Measurements from ENCODE around the gene SAXO2. TPM values are rescaled to one million over a fixed set of nuclear protein-coding genes. Genes with fewer than 3 reads are reported as not detected.
A peak's percentile ranks its signal among the peaks of the same experiment; 100 is the strongest.
"Not testable (repeated sequence)": the region's sequence is repeated elsewhere in the genome, so short reads cannot be mapped to it uniquely, and the experiment has no call there.

The SAXO2 gene
- total RNA-seq, 4 donors from 2014 or later: 2.0 to 2.2 TPM; not detected in 2

DNA sequence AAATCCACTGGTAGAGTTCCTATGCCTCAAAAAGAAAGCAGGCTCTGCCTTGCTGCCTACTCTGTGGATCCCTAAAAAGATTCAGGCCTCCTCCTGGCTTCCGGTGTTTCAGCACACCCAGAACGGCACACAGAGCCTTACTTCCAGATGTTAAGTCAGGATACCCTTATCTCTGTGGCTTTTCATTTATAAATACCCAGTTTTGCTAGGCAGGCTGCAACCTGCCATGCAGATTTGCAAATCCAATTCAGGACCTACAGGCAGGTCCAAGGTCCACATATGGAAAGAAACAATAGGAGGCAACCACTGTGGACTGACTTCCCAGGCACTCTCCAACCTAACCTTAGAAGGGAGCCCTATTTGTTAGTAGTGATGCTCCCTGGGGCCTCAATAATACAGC, 30.8 kb upstream of the SAXO2 start:
- intact Hi-C loops (cut with DNase I; ENCODE audit: low total_unique reads): no loop called here
- H3K36me3 ChIP-seq: peaks cover 0 to 10% of the 10 kb centered on the region in 2 donors
- H3K4me3 ChIP-seq: no peak overlapping the region
- no peaks in the 10 kb centered on the region for H3K9me3 ChIP-seq
- no peak for TF ChIP-seq POLR2A (IDR thresholded peaks at IDR 0.05)
- TF ChIP-seq, protein P1, sequence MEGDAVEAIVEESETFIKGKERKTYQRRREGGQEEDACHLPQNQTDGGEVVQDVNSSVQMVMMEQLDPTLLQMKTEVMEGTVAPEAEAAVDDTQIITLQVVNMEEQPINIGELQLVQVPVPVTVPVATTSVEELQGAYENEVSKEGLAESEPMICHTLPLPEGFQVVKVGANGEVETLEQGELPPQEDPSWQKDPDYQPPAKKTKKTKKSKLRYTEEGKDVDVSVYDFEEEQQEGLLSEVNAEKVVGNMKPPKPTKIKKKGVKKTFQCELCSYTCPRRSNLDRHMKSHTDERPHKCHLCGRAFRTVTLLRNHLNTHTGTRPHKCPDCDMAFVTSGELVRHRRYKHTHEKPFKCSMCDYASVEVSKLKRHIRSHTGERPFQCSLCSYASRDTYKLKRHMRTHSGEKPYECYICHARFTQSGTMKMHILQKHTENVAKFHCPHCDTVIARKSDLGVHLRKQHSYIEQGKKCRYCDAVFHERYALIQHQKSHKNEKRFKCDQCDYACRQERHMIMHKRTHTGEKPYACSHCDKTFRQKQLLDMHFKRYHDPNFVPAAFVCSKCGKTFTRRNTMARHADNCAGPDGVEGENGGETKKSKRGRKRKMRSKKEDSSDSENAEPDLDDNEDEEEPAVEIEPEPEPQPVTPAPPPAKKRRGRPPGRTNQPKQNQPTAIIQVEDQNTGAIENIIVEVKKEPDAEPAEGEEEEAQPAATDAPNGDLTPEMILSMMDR (IDR thresholded peaks at IDR 0.05 in 4 of 5, conservative IDR thresholded peaks at IDR 0.05 in 1 of 5): no peak
- ATAC-seq (no peak), DNase-seq (no peak)
- no peaks in the 10 kb centered on the region for H3K27me3 ChIP-seq
- no peak overlapping the region for H3K27ac ChIP-seq
- in situ Hi-C loops (cut with MboI; ENCODE audit: low sequenced_read_pairs in 4 of 4): no loop called here
- H3K4me1 ChIP-seq: no peaks in the 10 kb centered on the region

DNA sequence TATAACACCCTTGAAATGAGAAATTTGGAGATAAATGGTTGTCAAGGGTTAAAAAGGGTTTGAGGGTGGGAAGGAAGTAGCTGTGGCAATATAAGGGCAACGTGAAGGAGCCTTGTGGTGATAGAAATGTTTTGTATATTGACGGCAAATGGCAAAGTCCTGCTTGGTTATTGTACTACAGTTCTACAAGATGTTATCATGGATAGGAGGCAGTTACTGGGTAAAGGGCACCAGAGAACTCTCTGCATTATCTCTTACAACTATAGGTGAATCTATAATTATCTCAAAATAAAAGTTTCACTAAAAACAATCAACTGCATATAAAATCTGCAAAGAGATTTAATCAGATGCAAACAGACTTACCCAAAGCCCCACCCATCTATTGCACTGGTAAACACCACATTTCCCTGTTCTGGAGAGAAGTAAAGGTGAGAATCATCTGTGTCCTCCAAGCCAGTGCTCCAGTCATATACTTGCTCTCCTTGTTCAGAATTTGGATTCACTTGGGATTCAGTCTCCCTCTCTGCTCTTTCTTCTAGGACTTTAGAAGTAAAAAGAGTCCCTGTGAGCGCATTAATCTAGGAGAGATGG, 24.6 kb upstream of the SAXO2 start:
- H3K4me3 ChIP-seq; H3K4me1 ChIP-seq; DNase-seq; H3K27me3 ChIP-seq; ATAC-seq; H3K9me3 ChIP-seq; in situ Hi-C loops (cut with MboI; ENCODE audit: low sequenced_read_pairs in 4 of 4); H3K27ac ChIP-seq; intact Hi-C loops (cut with DNase I; ENCODE audit: low total_unique reads): not testable (repeated sequence)
- H3K36me3 ChIP-seq: peaks cover 0 to 22% of the 10 kb centered on the region in 2 donors

DNA sequence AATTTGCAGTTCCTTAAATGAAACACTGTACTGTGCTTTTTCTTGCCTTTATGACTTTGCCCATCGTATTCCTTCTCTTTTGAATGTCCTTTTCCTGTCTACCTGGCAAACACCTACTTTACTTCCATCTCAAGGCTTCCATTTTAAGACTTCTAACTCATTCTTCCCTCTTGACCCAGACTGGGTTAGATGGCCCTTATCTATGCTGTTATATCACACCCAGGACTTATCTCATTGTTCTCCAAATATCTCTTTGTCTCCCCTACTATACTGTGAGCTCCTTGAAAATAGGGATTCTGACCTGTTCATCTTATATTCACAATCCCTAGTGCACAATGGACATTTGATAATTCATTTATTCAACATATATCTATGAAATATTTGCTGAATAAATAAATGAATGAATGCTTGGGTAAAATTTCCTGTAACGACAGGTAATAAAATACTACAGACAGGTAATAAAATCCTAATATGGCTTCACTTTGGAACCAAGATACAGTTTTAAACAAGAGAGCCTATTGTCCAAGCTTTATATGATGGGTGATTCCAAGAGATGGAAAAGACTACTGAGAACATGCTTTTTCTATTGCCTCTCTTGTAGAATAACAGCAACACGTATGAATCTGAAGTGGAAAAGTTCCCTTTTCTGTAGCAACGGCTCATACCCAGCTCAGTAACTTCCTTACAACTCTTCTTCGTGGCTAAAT, 22.8 kb upstream of the SAXO2 start:
- H3K9me3 ChIP-seq: no peaks in the 10 kb centered on the region
- intact Hi-C loops (cut with DNase I; ENCODE audit: low total_unique reads) (no loop called here), in situ Hi-C loops (cut with MboI; ENCODE audit: low sequenced_read_pairs in 4 of 4) (no loop called here)
- no peak overlapping the region for H3K4me3 ChIP-seq
- ATAC-seq (no peak), DNase-seq (no peak)
- TF ChIP-seq, protein P1 (IDR thresholded peaks at IDR 0.05 in 4 of 5, conservative IDR thresholded peaks at IDR 0.05 in 1 of 5): no peak
- TF ChIP-seq POLR2A (IDR thresholded peaks at IDR 0.05): no peak
- H3K27me3 ChIP-seq: no peaks in the 10 kb centered on the region
- H3K4me1 ChIP-seq: no peaks in the 10 kb centered on the region
- peaks cover 0 to 22% of the 10 kb centered on the region in 2 donors for H3K36me3 ChIP-seq
- no peak overlapping the region for H3K27ac ChIP-seq

DNA sequence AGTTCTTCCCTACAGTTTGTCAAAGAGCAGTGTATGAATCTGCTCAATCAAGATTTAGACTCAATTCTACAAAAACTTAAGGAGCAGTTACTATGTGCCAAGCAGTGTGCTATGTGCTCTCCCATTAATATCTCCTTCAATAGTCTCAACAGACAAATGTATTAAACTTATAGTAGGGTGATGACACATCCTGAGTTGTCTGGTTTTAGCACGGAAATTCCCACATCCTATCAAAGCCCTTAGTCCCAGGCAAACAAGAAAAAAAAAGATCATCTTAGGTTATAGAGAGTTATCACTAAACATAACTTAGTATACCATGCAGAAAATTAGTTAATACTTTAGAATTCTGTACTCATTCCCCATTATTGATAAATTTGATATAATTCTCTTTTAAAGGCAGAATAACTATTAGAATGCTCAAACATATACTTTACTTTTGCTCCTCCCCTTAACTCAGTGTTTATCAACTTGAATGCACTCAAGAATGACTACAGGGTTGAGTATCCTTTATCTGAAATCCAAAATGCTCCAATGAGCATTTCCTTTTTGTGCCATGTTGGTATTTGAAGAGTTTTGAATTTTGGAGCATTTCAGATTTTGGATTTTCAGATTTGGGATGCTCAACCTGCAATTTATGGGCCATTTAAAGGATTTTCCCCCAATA, 20.6 kb upstream of the SAXO2 start:
- H3K9me3 ChIP-seq; ATAC-seq; H3K27me3 ChIP-seq; DNase-seq; H3K4me1 ChIP-seq; intact Hi-C loops (cut with DNase I; ENCODE audit: low total_unique reads); H3K4me3 ChIP-seq; H3K27ac ChIP-seq; in situ Hi-C loops (cut with MboI; ENCODE audit: low sequenced_read_pairs in 4 of 4): not testable (repeated sequence)
- peaks cover 0 to 22% of the 10 kb centered on the region in 2 donors for H3K36me3 ChIP-seq

DNA sequence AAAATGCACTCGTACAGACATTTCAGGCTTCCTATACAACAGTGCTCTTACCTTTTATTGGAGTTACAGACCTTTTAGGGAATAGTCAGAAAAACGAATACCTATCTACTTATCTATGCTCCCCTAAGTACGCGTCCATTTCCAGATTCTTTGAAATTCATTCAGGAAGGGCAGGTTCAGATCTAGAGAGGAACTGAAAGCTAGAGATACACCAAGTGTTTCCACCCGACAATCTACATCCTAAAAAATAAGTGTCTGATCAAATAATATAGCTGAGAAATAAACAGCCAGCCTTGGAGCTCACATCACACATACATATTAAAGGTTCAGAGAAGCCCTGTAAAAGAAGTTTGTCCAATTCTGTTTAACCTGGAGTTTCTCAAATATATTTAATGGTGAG, 19.0 kb upstream of the SAXO2 start:
- H3K4me1 ChIP-seq; intact Hi-C loops (cut with DNase I; ENCODE audit: low total_unique reads); H3K4me3 ChIP-seq; H3K9me3 ChIP-seq; DNase-seq; H3K27ac ChIP-seq; H3K27me3 ChIP-seq; ATAC-seq; in situ Hi-C loops (cut with MboI; ENCODE audit: low sequenced_read_pairs in 4 of 4): not testable (repeated sequence)
- peaks cover 0 to 22% of the 10 kb centered on the region in 2 donors for H3K36me3 ChIP-seq

DNA sequence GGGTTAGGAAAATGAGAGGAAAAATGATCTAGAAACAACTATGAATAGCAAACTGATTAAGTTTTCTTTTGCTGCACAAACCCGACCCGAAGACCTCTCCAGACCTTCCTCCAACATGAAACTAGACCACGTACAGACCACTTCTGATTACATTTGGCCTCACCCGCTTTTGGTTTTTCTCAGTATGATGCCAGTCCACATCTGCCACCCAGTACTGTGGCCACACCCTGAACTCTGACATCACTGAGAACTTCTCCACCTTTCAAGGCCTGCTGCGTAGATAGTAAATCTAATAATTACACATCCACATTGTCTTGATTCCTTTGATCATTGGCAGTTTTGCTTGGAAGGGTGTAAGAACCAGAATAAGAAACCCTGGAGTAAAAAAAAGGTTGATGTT, 16.7 kb upstream of the SAXO2 start:
- H3K9me3 ChIP-seq; H3K36me3 ChIP-seq; H3K4me3 ChIP-seq; in situ Hi-C loops (cut with MboI; ENCODE audit: low sequenced_read_pairs in 4 of 4); H3K27ac ChIP-seq; H3K27me3 ChIP-seq; H3K4me1 ChIP-seq; intact Hi-C loops (cut with DNase I; ENCODE audit: low total_unique reads); DNase-seq; ATAC-seq: not testable (repeated sequence)

DNA sequence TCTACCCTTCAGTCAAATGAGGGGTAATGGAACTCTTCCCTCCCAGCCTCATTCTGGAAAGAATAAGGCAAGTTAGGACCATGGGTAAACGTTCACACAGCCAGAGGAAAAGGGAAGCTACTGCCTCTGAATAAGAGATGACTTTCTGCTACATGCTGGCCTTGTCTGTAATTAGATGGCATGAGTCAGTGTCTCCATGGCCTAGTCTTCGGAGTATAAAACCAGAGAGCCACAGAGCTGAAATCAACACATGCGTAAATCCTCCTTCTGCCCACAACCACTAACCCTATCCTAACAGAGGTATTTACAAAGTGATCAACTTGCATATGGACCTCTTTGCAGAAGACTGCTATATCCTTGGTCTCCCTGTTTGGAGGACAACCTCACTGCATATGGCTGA, 14.4 kb upstream of the SAXO2 start:
- ATAC-seq; in situ Hi-C loops (cut with MboI; ENCODE audit: low sequenced_read_pairs in 4 of 4); H3K27me3 ChIP-seq; H3K36me3 ChIP-seq; H3K4me3 ChIP-seq; DNase-seq; intact Hi-C loops (cut with DNase I; ENCODE audit: low total_unique reads); H3K27ac ChIP-seq; H3K4me1 ChIP-seq; H3K9me3 ChIP-seq: not testable (repeated sequence)

DNA sequence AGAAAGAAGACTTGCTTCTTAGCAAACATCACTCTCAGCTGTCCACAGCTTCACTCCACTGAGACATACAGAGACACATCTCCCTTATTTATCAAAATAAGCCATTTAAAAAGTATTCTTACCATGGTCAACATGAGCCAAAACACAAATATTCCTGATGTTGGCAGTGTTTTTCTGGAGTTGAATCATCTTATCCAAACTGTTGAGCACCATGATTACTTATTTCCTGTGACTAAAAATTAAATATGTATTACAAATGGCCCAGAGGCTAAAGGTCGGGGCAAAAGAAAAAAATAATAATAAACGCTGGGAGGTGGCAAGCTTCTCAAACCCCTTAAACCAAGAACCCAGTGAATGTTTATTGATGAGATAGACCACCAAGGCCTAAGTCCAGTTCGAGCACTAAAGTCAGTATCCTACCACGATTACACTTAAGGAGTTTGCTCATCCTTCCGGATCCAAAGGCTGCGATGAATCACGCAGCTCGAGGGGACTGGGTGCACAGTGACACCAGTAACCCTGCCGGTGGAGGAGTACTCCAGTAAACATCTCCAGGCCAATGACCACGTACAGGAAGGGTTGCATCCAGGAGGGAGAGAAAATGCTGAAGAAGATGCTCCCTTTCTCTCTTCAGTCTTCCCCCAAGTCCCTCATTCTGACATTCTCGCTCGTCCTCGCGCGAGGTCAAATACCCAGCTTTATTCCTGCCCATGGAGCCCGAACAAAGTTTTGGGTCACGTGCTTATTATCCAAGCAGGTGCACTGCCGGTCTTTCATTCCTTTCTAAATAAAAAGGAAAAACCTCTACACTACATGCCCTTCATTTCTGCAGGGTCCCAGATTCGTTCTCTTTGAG, 824 bp upstream of the SAXO2 start:
- Histone ChIP-seq H3K27ac (peak overlapping the region; percentile 78 to 86 (median 82)), H3K4me1 (peaks cover 16 to 18% of the 10 kb centered on the region in 2 donors), H3K4me3 (peak overlapping the region; percentile 75 to 96 (median 94)), H3K36me3 (peaks cover 0 to 15% of the 10 kb centered on the region in 2 donors)
- H3K9me3 ChIP-seq; H3K27me3 ChIP-seq; in situ Hi-C loops (cut with MboI; ENCODE audit: low sequenced_read_pairs in 4 of 4); intact Hi-C loops (cut with DNase I; ENCODE audit: low total_unique reads): not testable (repeated sequence)
- DNase-seq (peak in 1 of 2 donors; percentile 15), ATAC-seq (peak; percentile 64 to 66)
